ENCODE data around the gene FOCAD. TPM values are rescaled to one million over a fixed set of nuclear protein-coding genes. Genes with fewer than 3 reads are reported as not detected.

FOCAD gene
- total and polyA plus RNA-seq, 2 donors = 7.8 to 84.3 TPM

GRCh38 chr9:20760246-20760891 is 76.3 kb downstream of the FOCAD start:
- no peak overlapping the region for H3K27ac ChIP-seq (ENCODE audit: low read depth)
- H3K4me1 ChIP-seq (ENCODE audit: insufficient read depth) = no peaks in the 10 kb centered on the region
- no peak for DNase-seq (ENCODE audit: extremely low spot score)
- no peaks in the 10 kb centered on the region for H3K36me3 ChIP-seq (ENCODE audit: insufficient read depth)
- WGBS = 78% methylated on average over 3 of the region's 3 CpGs
- no peak overlapping the region for H3K4me3 ChIP-seq (ENCODE audit: low read depth, low read length)

- 97% methylated on average over 1 of the region's 1 CpG for WGBS
- Histone ChIP-seq H3K4me3 (ENCODE audit: low read depth, low read length) (no peak overlapping the region), H3K4me1 (ENCODE audit: insufficient read depth) (no peaks in the 10 kb centered on the region), H3K27ac (ENCODE audit: low read depth) (no peak overlapping the region), H3K36me3 (ENCODE audit: insufficient read depth) (peaks cover 2% of the 10 kb centered on the region)
- DNase-seq (ENCODE audit: extremely low spot score) = no peak
These were observed 86.9 kb downstream of the FOCAD start for GRCh38 chr9:20770947-20771346.

DNA sequence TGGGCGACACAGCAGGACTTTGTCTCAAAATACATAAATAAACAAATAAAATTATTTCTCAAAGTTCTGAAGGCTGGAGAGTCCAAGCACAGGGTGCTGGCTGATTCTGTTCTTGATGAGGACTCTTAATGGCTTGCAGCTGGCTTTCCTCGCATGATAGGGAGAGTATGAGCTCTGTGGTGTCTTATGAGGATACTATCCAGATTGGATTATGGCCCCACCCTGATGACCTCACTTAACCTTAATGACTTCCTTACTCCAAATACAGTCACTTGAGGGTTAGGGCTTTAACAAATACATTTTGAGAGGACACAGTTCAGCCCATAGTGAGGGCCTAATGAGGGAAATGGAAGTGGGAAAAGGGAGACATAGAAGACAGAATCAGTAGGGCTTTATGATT is 87.7 kb downstream of the FOCAD start:
- 95% methylated on average over 2 of the region's 2 CpGs for WGBS
- no peak for DNase-seq (ENCODE audit: extremely low spot score)
- Histone ChIP-seq H3K36me3 (ENCODE audit: insufficient read depth) (no peaks in the 10 kb centered on the region), H3K4me1 (ENCODE audit: insufficient read depth) (no peaks in the 10 kb centered on the region), H3K4me3 (ENCODE audit: low read depth, low read length) (no peak overlapping the region), H3K27ac (ENCODE audit: low read depth) (no peak overlapping the region)

GRCh38 chr9:20775683-20776082 is 91.6 kb downstream of the FOCAD start:
- Histone ChIP-seq H3K4me1 (ENCODE audit: insufficient read depth) (no peaks in the 10 kb centered on the region), H3K36me3 (ENCODE audit: insufficient read depth) (peaks cover 2% of the 10 kb centered on the region), H3K27ac (ENCODE audit: low read depth) (no peak overlapping the region), H3K4me3 (ENCODE audit: low read depth, low read length) (no peak overlapping the region)
- DNase-seq (ENCODE audit: extremely low spot score) = no peak
- WGBS = 94% methylated on average over 2 of the region's 2 CpGs

DNA sequence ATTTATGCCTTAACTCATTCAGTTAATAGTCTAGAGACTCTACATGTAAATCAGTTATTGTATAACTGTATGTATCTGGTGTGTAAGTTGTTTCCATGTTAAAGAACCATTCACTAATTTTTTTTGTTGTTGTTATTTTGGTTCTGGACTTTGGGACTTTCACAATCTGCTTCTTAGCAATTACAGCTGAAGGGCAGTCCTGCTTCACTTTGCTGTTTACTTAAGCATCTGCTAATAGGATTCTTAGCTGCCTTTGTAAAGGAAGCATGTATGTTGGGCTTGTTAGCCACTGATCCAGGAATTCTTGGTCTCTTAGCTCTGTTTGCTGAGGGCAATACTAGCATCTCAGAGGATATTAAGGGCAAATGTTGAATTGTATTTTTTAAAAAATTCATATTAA is 97.0 kb downstream of the FOCAD start:
- DNase-seq (ENCODE audit: extremely low spot score) = no peak
- H3K4me1 ChIP-seq (ENCODE audit: insufficient read depth) = no peaks in the 10 kb centered on the region
- no peak overlapping the region for H3K4me3 ChIP-seq (ENCODE audit: low read depth, low read length)
- peaks cover 2% of the 10 kb centered on the region for H3K36me3 ChIP-seq (ENCODE audit: insufficient read depth)
- no peak overlapping the region for H3K27ac ChIP-seq (ENCODE audit: low read depth)

DNA sequence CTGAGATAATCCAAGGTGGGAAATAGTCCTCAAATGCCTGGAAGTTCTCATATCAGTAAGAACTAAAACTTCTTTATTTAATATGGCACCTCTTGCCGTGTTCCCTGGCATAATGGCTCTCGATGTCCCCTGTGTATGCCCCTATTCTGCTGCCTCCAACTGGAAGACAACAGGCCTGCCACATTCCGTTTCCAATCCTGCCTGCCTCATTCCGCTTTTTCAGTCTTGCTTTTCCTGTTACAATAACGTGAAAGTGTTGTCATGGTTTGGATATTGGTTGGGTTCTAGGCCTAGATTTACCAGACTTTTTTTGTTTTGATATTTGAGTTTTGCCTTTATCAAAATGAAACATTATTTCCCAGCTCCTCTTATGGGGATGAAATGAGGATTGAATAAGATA is 98.2 kb downstream of the FOCAD start:
- no peak overlapping the region for H3K27ac ChIP-seq (ENCODE audit: low read depth)
- peaks cover 2% of the 10 kb centered on the region for H3K36me3 ChIP-seq (ENCODE audit: insufficient read depth)
- DNase-seq (ENCODE audit: extremely low spot score) = no peak
- no peaks in the 10 kb centered on the region for H3K4me1 ChIP-seq (ENCODE audit: insufficient read depth)
- WGBS = 92% methylated on average over 5 of the region's 5 CpGs
- no peak overlapping the region for H3K4me3 ChIP-seq (ENCODE audit: low read depth, low read length)

DNA sequence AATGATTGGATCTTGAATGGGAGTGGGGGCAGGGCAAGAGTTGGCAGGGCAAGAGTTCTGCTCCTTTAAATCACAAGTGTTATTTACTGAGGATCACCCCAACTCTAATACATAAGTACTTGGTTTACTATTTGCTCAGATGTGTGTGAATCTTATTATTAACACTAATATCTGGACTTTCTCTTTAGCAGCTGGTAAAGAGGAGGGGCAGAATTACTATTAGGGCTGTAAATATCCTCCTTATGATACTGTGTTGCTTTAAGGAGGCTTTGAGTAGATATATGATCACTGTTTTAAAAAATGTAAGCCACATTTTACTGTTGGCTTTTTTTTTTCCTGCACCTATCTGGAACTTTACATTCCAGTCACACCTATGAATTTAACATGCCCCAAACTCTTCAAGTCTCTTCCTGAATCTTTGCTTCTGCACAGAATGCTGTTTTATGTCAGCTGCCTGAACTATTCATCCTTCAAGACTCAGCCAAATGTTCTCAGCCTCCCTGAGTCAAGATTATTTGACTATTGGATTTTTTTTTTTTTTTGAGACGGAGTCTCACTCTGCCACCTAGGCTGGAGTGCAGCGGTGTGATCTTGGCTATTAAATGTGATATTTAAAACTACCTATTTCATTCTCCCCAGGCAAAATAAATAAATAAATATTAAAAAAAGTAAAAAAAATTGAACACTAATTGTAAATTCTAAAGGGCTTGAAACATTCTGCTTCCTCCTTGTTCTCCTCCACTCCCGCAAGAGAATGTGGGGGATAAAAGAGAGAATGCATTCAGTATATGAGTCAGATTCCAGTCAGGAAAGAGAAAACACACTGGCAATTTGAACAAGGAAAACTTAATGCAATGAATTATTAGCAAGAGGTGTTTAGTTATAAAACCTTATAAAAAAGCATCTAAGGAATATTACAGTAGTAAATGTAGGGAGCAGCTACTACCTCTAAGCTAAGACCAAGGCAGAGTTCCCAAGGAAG is 99.3 kb downstream of the FOCAD start:
- peaks cover 2% of the 10 kb centered on the region for H3K36me3 ChIP-seq (ENCODE audit: insufficient read depth)
- WGBS = 87% methylated on average over 3 of the region's 3 CpGs
- no peak overlapping the region for H3K4me3 ChIP-seq (ENCODE audit: low read depth, low read length)
- no peak overlapping the region for H3K27ac ChIP-seq (ENCODE audit: low read depth)
- no peaks in the 10 kb centered on the region for H3K4me1 ChIP-seq (ENCODE audit: insufficient read depth)
- DNase-seq (ENCODE audit: extremely low spot score) = no peak

GRCh38 chr9:20784196-20784595 is 100.1 kb downstream of the FOCAD start:
- no peaks in the 10 kb centered on the region for H3K4me1 ChIP-seq (ENCODE audit: insufficient read depth)
- no peak for DNase-seq (ENCODE audit: extremely low spot score)
- no peak overlapping the region for H3K4me3 ChIP-seq (ENCODE audit: low read depth, low read length)
- H3K27ac ChIP-seq (ENCODE audit: low read depth) = no peak overlapping the region
- WGBS = 91% methylated on average over 1 of the region's 1 CpG
- H3K36me3 ChIP-seq (ENCODE audit: insufficient read depth) = peaks cover 2% of the 10 kb centered on the region

- Histone ChIP-seq H3K4me3 (ENCODE audit: low read depth, low read length) (no peak overlapping the region), H3K4me1 (ENCODE audit: insufficient read depth) (no peaks in the 10 kb centered on the region), H3K36me3 (ENCODE audit: insufficient read depth) (no peaks in the 10 kb centered on the region), H3K27ac (ENCODE audit: low read depth) (no peak overlapping the region)
- 80% methylated on average over 1 of the region's 1 CpG for WGBS
- DNase-seq (ENCODE audit: extremely low spot score) = no peak
These were observed 102.7 kb downstream of the FOCAD start for GRCh38 chr9:20786807-20787206.

DNA sequence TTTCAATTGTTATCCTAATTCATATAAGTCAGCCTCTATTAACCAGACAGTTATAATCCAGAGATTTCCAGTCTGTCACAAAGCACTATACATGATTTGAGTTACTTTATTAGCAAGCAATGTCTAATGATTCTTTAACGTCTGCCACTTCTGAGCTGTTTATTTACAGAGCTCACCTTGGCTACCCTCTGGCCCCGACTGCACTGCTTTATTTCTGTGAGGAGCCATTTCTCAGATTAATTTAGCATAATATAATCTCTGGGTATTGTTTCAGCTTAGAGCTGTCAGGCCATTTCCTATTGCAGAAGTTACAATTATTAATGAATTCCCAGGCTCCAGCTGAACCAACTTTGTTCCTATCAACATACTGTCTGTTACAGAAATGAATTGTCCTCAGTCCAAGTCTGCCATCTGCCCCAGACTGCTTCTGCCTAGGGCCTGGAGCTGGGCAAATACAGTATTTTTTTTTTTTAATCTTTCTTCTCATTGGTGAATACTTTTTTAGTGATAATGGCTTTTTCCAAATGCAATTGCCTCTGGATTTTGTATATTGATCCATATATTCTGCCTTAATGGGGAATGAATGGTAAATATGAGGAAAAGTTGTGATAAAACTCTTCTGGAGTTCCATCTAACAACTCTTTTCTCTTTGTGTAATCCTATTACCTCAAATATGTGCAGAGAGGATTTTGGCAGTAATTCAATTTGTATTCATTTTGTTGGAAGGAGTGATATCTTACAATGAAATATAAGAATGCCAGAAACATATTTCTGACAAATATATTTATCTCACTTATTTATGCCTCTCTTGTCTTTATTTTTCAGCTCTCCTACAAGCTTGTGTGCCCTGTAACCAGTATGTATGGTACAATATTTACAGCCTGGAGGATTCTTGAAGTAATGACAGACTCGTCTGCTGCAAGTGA is 104.7 kb downstream of the FOCAD start:
- Histone ChIP-seq H3K4me3 (ENCODE audit: low read depth, low read length) (no peak overlapping the region), H3K27ac (ENCODE audit: low read depth) (no peak overlapping the region), H3K4me1 (ENCODE audit: insufficient read depth) (no peaks in the 10 kb centered on the region), H3K36me3 (ENCODE audit: insufficient read depth) (no peaks in the 10 kb centered on the region)
- DNase-seq (ENCODE audit: extremely low spot score) = no peak
- WGBS = 71% methylated on average over 3 of the region's 3 CpGs

- no peak for DNase-seq (ENCODE audit: extremely low spot score)
- H3K27ac ChIP-seq (ENCODE audit: low read depth) = no peak overlapping the region
- H3K4me1 ChIP-seq (ENCODE audit: insufficient read depth) = no peaks in the 10 kb centered on the region
- H3K4me3 ChIP-seq (ENCODE audit: low read depth, low read length) = no peak overlapping the region
- H3K36me3 ChIP-seq (ENCODE audit: insufficient read depth) = no peaks in the 10 kb centered on the region
- 93% methylated on average over 2 of the region's 2 CpGs for WGBS
These were observed 106.7 kb downstream of the FOCAD start for GRCh38 chr9:20790721-20791120.

GRCh38 chr9:20791682-20792081 is 107.6 kb downstream of the FOCAD start:
- Histone ChIP-seq H3K36me3 (ENCODE audit: insufficient read depth) (no peaks in the 10 kb centered on the region), H3K4me1 (ENCODE audit: insufficient read depth) (no peaks in the 10 kb centered on the region), H3K4me3 (ENCODE audit: low read depth, low read length) (no peak overlapping the region), H3K27ac (ENCODE audit: low read depth) (no peak overlapping the region)
- WGBS = 89% methylated on average over 1 of the region's 1 CpG
- no peak for DNase-seq (ENCODE audit: extremely low spot score)

DNA sequence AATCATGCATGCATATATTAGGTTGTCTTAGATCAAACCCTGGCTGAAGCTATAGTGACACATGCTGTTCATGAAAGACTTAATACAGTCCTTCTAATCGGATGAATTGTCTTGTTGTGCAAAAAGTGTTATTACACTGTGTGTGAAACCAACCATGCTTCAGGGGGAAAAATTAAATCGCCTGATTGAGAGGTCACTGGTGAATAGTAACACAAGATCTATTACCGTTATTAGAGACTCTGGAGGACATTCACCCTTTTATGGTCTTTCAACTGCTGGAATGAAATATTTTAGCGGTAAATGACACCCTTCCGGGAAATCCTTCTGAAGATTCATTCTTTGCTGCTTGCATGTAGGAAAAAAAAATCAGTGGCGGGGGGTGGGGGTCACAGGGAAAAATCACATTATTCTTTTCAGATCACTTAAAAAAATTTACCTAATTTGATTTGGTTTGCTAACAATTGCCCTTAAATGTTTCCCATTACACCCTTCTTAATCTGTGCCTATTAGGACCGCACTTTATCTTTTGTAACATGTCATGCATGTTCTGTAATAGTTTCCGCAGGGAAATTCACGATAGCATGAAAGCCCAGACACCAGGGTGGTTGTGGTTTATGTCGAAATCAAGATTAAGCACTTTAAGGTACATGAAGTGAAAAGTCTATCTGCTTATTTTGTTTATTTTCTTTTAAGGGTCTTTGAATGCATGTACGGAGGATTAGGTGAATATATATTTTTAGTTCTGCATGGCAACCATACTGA is 120.6 kb downstream of the FOCAD start:
- Histone ChIP-seq H3K27ac (ENCODE audit: low read depth) (no peak overlapping the region), H3K4me1 (ENCODE audit: insufficient read depth) (no peaks in the 10 kb centered on the region), H3K4me3 (ENCODE audit: low read depth, low read length) (no peak overlapping the region), H3K36me3 (ENCODE audit: insufficient read depth) (no peaks in the 10 kb centered on the region)
- WGBS = 79% methylated on average over 11 of the region's 11 CpGs
- no peak for DNase-seq (ENCODE audit: extremely low spot score)
